Naive thymus-derived CD4-positive, alpha-beta T cell (primary cell): ENCODE data around the gene IL1RAPL1. TPM values are rescaled to one million over a fixed set of nuclear protein-coding genes. Genes with fewer than 3 reads are reported as not detected.
"Not testable (repeated sequence)": the region's sequence is repeated elsewhere in the genome, so short reads cannot be mapped to it uniquely, and the experiment has no call there.

Experiments
- ATAC-seq: fragments of 150-1000 bp; cut with Tn5 transposase; 2 replicates; pipeline ENCODE4 v1.10.0; 2021; ENCODE audit warnings: mild to moderate bottlenecking, moderate library complexity
- CTCF ChIA-PET: fragments of 350-600 bp; sonication (Branson Sonifier 250); formaldehyde crosslinking; loops from one replicate; lab custom pipeline; 2021; ENCODE audit warnings: antibody characterized with exemption; lab: Charles Lee
- POLR2A ChIA-PET: fragments of 350-600 bp; sonication (Branson Sonifier 250); formaldehyde crosslinking; loops from one replicate; lab custom pipeline; 2021; ENCODE audit warnings: antibody characterized with exemption, inconsistent platforms; lab: Charles Lee
- DNase-seq, 9 donors: peaks; one replicate each; pipeline versions ENCODE4 v3.0.0 to v3.0.0-alpha.2; 2020 to 2022; ENCODE audit warnings: mixed read lengths in 1 of 9
- H3K27ac ChIP-seq: one replicate; pipeline ENCODE4 v1.7.0; 2013; ENCODE audit warnings: mild to moderate bottlenecking, low read depth, low read length, moderate library complexity
- H3K27me3 ChIP-seq, 2 donors: one replicate each; pipeline ENCODE4 v1.7.0; 2013; ENCODE audit warnings: low read length in 2 of 2, mild to moderate bottlenecking in 2 of 2, moderate library complexity in 2 of 2; ENCODE audit not compliant: control insufficient read depth in 2 of 2, insufficient read depth in 2 of 2
- H3K36me3 ChIP-seq, 3 experiments: 1 replicate in 2 of 3; 2 replicates in 1 of 3; pipeline ENCODE4 v1.7.0; 2013; ENCODE audit warnings: low read length in 3 of 3, mild to moderate bottlenecking in 3 of 3, moderate library complexity in 1 of 3; ENCODE audit not compliant: insufficient read depth in 3 of 3, control insufficient read depth in 2 of 3
- H3K4me1 ChIP-seq, 2 donors: one replicate each; pipeline ENCODE4 v1.7.0; 2013; ENCODE audit warnings: low read length in 2 of 2, mild to moderate bottlenecking in 2 of 2, moderate library complexity in 1 of 2; ENCODE audit not compliant: control insufficient read depth in 2 of 2, insufficient read depth in 2 of 2
- H3K4me3 ChIP-seq: 2 replicates; pipeline ENCODE4 v1.7.0; 2013; ENCODE audit warnings: mild to moderate bottlenecking, low read length
- H3K9me3 ChIP-seq, 3 experiments: 1 replicate in 2 of 3; 2 replicates in 1 of 3; pipeline ENCODE4 v1.7.0; 2013; ENCODE audit warnings: low read length in 3 of 3; ENCODE audit not compliant: control insufficient read depth in 2 of 3
- H3K27ac Mint-ChIP-seq, 9 donors: one replicate each; pipeline ENCODE4 v1.8.0; 2020 to 2022; ENCODE audit warnings: mixed read lengths in 9 of 9, mild to moderate bottlenecking in 8 of 9, moderate library complexity in 5 of 9, inconsistent platforms in 2 of 9
- H3K27me3 Mint-ChIP-seq, 5 donors: one replicate each; pipeline ENCODE4 v1.8.0; 2021 to 2022; ENCODE audit warnings: mixed read lengths in 5 of 5, mild to moderate bottlenecking in 1 of 5
- H3K36me3 Mint-ChIP-seq, 5 donors: one replicate each; pipeline ENCODE4 v1.8.0; 2020 to 2022; ENCODE audit warnings: mixed read lengths in 5 of 5, mild to moderate bottlenecking in 3 of 5, inconsistent platforms in 1 of 5
- H3K4me1 Mint-ChIP-seq, 7 donors: one replicate each; pipeline ENCODE4 v1.8.0; 2020 to 2022; ENCODE audit warnings: mixed read lengths in 7 of 7, mild to moderate bottlenecking in 3 of 7, inconsistent platforms in 1 of 7
- H3K4me3 Mint-ChIP-seq, 10 donors: one replicate each; pipeline ENCODE4 v1.8.0; 2020 to 2022; ENCODE audit warnings: mild to moderate bottlenecking in 10 of 10, mixed read lengths in 10 of 10, moderate library complexity in 6 of 10, inconsistent platforms in 2 of 10
- H3K9me3 Mint-ChIP-seq, 11 donors: one replicate each; pipeline ENCODE4 v1.8.0; 2020 to 2022; ENCODE audit warnings: mixed read lengths in 11 of 11, mild to moderate bottlenecking in 4 of 11, inconsistent platforms in 1 of 11, moderate library complexity in 1 of 11
- intact Hi-C, 2 donors: fragments of 100-400 bp; cut with micrococcal nuclease; formaldehyde crosslinking; loops; one replicate each; pipeline ENCODE4 v1.15.1; 2023
- polyA plus RNA-seq, 2 donors: library from polyadenylated mRNA; unstranded; fragments of 300-500 nt; fragmentation: Illumina TruSeq; gene quantifications; one replicate each; pipeline ENCODE4 v1.2.3, GENCODE V29; 2021
- total RNA-seq, 6 experiments: library from RNA in 5 of 6; stranded (reverse) in 5 of 6; gene quantifications; 1 replicate in 5 of 6; 2 replicates in 1 of 6; pipeline ENCODE4 v1.2.3 and lab custom pipeline; 2021 to 2026

The IL1RAPL1 gene
- total and polyA plus RNA-seq, 7 experiments from 2014 or later: not detected

GRCh38 chrX:28719620-28720019 is 132.4 kb downstream of the IL1RAPL1 start:
- ATAC-seq (no peak), DNase-seq (no peak)
- Histone ChIP-seq H3K4me1 (no peaks in the 10 kb centered on the region), H3K9me3 (no peaks in the 10 kb centered on the region), H3K27me3 (no peaks in the 10 kb centered on the region), H3K36me3 (no peaks in the 10 kb centered on the region), H3K4me3 (no peak overlapping the region), H3K27ac (no peak overlapping the region)
- no peaks in the 10 kb centered on the region for H3K4me1 Mint-ChIP-seq
- ChIA-PET CTCF (no interaction called here), POLR2A (no interaction called here)
- peaks cover 0 to 9% (median 4%) of the 10 kb centered on the region in 11 donors for H3K9me3 Mint-ChIP-seq
- H3K27me3 Mint-ChIP-seq: no peaks in the 10 kb centered on the region
- no peak overlapping the region for H3K27ac Mint-ChIP-seq
- no peaks in the 10 kb centered on the region for H3K36me3 Mint-ChIP-seq
- H3K4me3 Mint-ChIP-seq: no peak overlapping the region
- intact Hi-C loops: no loop called here

DNA sequence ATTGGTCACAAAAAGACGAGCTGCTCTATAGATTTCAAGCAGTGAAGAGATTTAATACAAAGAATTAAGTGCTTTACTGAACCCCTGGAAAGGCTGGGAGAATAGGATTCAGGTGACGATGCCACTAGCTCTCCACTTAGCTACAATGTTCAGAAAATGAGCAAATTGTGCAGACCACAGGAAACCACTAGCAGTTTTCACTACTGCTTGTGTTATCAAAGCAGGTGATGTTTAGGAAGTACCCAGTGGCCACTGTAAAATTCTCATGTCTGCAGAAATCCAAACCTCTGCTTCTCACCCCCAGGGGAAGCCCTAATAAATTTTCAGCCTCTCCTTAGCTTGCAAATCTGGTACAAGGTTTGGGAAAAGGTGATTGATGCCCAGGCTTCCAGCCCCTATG is 165.1 kb downstream of the IL1RAPL1 start:
- H3K4me1 ChIP-seq: no peaks in the 10 kb centered on the region
- H3K27ac ChIP-seq: no peak overlapping the region
- ChIA-PET CTCF (no interaction called here), POLR2A (no interaction called here)
- no peaks in the 10 kb centered on the region for H3K27me3 ChIP-seq
- ATAC-seq: no peak
- H3K4me3 Mint-ChIP-seq: no peak overlapping the region
- H3K9me3 ChIP-seq: no peaks in the 10 kb centered on the region
- peaks cover 0 to 18% (median 3%) of the 10 kb centered on the region in 11 donors for H3K9me3 Mint-ChIP-seq
- no peaks in the 10 kb centered on the region for H3K36me3 ChIP-seq
- H3K4me3 ChIP-seq: no peak overlapping the region
- intact Hi-C loops: no loop called here
- no peak for DNase-seq
- H3K27me3 Mint-ChIP-seq: no peaks in the 10 kb centered on the region
- H3K4me1 Mint-ChIP-seq: no peaks in the 10 kb centered on the region
- no peaks in the 10 kb centered on the region for H3K36me3 Mint-ChIP-seq
- H3K27ac Mint-ChIP-seq: no peak overlapping the region

DNA sequence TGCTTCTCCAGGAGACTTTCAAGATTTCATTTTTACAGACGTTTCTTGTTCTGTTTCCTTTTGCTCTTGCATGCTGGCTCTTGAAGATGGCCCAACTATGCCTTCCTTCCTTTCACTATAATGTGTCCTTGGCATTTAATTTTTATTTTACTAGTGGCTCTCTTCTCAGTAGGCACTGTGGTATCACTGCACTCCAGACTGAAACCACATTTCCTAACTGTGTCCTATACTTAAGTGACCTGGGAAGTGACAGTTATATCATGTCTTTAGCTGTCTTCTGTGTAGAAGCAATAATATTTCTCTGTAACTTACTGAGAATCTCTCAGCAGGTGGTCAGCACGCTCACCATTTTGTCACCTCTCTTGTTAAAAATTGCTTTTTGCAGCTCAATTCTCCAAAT is 168.9 kb downstream of the IL1RAPL1 start:
- Mint-ChIP-seq H3K27ac (no peak overlapping the region), H3K4me3 (no peak overlapping the region), H3K9me3 (peaks cover 0 to 18% (median 4%) of the 10 kb centered on the region in 11 donors), H3K4me1 (no peaks in the 10 kb centered on the region), H3K36me3 (no peaks in the 10 kb centered on the region), H3K27me3 (no peaks in the 10 kb centered on the region)
- intact Hi-C loops: no loop called here
- Histone ChIP-seq H3K27me3 (no peaks in the 10 kb centered on the region), H3K4me3 (no peak overlapping the region), H3K36me3 (no peaks in the 10 kb centered on the region), H3K4me1 (no peaks in the 10 kb centered on the region), H3K9me3 (no peaks in the 10 kb centered on the region), H3K27ac (no peak overlapping the region)
- no peak for DNase-seq
- POLR2A ChIA-PET: no interaction called here
- ATAC-seq: no peak
- CTCF ChIA-PET: no interaction called here

- CTCF ChIA-PET: no interaction called here
Observed at GRCh38 chrX:28756647-28757046, 169.4 kb downstream of the IL1RAPL1 start.

DNA sequence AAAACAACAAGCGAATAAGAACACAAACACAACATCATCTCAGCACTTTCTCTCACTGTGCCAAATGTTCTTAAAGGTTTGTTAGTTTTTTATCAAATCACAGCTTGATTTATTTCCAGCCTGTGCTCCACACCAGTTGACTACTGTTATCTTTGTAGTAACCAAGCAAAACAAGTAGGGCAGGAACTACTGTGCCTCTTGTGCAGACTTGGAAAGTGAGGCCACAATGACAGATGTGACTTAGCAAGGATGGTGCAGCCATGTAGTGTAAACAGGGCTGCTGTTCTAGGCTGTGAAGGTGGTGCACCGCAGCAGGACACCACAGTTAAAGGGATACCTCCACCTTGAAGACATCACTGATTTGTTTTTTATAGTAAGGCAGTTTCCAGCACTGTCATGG is 170.0 kb downstream of the IL1RAPL1 start:
- H3K9me3 ChIP-seq: no peaks in the 10 kb centered on the region
- no peaks in the 10 kb centered on the region for H3K36me3 ChIP-seq
- H3K27me3 ChIP-seq: no peaks in the 10 kb centered on the region
- Mint-ChIP-seq H3K36me3 (no peaks in the 10 kb centered on the region), H3K27ac (no peak overlapping the region), H3K27me3 (no peaks in the 10 kb centered on the region), H3K9me3 (peaks cover 0 to 18% (median 4%) of the 10 kb centered on the region in 11 donors), H3K4me3 (no peak overlapping the region), H3K4me1 (no peaks in the 10 kb centered on the region)
- ChIA-PET POLR2A (no interaction called here), CTCF (no interaction called here)
- H3K4me3 ChIP-seq: no peak overlapping the region
- ATAC-seq: no peak
- intact Hi-C loops: no loop called here
- no peak for DNase-seq
- no peaks in the 10 kb centered on the region for H3K4me1 ChIP-seq
- no peak overlapping the region for H3K27ac ChIP-seq

More at GRCh38 chrX:28756647-28757046, 169.4 kb downstream of the IL1RAPL1 start:
- no peaks in the 10 kb centered on the region for H3K9me3 ChIP-seq
- no peaks in the 10 kb centered on the region for H3K4me1 ChIP-seq
- H3K27me3 ChIP-seq: no peaks in the 10 kb centered on the region
- POLR2A ChIA-PET: no interaction called here
- Mint-ChIP-seq H3K27me3 (no peaks in the 10 kb centered on the region), H3K4me1 (no peaks in the 10 kb centered on the region), H3K4me3 (no peak overlapping the region), H3K27ac (no peak overlapping the region), H3K9me3 (peaks cover 0 to 18% (median 4%) of the 10 kb centered on the region in 11 donors), H3K36me3 (no peaks in the 10 kb centered on the region)
- no peaks in the 10 kb centered on the region for H3K36me3 ChIP-seq
- intact Hi-C loops: no loop called here
- no peak overlapping the region for H3K4me3 ChIP-seq
- H3K27ac ChIP-seq: no peak overlapping the region
- ATAC-seq (no peak), DNase-seq (no peak)

GRCh38 chrX:28766561-28766960 is 179.3 kb downstream of the IL1RAPL1 start:
- H3K36me3 Mint-ChIP-seq, POLR2A ChIA-PET, H3K9me3 ChIP-seq, H3K4me1 ChIP-seq, DNase-seq, H3K27ac ChIP-seq, H3K4me3 ChIP-seq, intact Hi-C loops, ATAC-seq, H3K9me3 Mint-ChIP-seq, H3K27me3 Mint-ChIP-seq, H3K36me3 ChIP-seq, H3K4me3 Mint-ChIP-seq, CTCF ChIA-PET, H3K4me1 Mint-ChIP-seq, H3K27ac Mint-ChIP-seq, H3K27me3 ChIP-seq: not testable (repeated sequence)

DNA sequence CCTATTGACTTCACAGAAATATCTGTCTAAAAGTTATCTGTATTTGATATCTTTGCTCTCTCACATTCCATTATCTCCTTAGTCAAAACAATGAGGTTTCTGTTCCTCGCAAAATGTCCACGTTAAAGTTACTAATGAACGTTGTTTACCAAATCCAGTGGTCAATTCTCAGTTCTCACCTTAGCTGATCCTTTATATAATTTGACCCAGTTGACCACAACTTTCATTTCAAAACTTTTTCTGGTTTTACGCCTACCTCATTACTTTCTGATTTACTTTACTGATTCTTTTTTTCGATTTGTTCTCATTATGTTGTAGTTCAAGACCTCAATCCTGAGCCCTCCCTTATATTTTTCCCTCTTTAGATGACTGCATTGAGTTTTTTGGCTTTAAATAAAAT is 186.6 kb downstream of the IL1RAPL1 start:
- Mint-ChIP-seq H3K36me3 (no peaks in the 10 kb centered on the region), H3K27me3 (no peaks in the 10 kb centered on the region), H3K4me1 (no peaks in the 10 kb centered on the region), H3K9me3 (peaks cover 0 to 3% (median 0%) of the 10 kb centered on the region in 11 donors), H3K27ac (no peak overlapping the region), H3K4me3 (no peak overlapping the region)
- H3K4me1 ChIP-seq: no peaks in the 10 kb centered on the region
- intact Hi-C loops: no loop called here
- H3K4me3 ChIP-seq: no peak overlapping the region
- ATAC-seq: no peak
- H3K27me3 ChIP-seq: no peaks in the 10 kb centered on the region
- POLR2A ChIA-PET: no interaction called here
- H3K27ac ChIP-seq: no peak overlapping the region
- no peak for DNase-seq
- H3K9me3 ChIP-seq: no peaks in the 10 kb centered on the region
- CTCF ChIA-PET: no interaction called here
- H3K36me3 ChIP-seq: no peaks in the 10 kb centered on the region
